KBM-7 (cell line): ENCODE data around the gene AXL.
"Not testable (repeated sequence)": the region's sequence is repeated elsewhere in the genome, so short reads cannot be mapped to it uniquely, and the experiment has no call there.

Experiments
- DNase-seq: peaks from one replicate; pipeline ENCODE4 v3.0.0-alpha.2; 2015
- in situ Hi-C: fragments of 300-500 bp; cut with MboI; formaldehyde crosslinking; loops from 2 replicates; pipeline ENCODE4 v1.14.3; 2020; ENCODE audit warnings: low sequenced_read_pairs, low pct_unique_long_range_greater_than_20kb, mixed read lengths

Gene AXL

GRCh38 chr19:41218615-41219507, at the start of gene AXL:
TSS of gene AXL (plus strand) at chr19:41219223. CDS start at chr19:41219393, 170 bp downstream.
- in situ Hi-C loops: no loop called here
- peak; percentile 31 for DNase-seq

GRCh38 chr19:41172297-41173164, 46.5 kb upstream of the AXL start:
- no peak for DNase-seq
- in situ Hi-C loops: no loop called here

- in situ Hi-C loops: no loop called here
- no peak for DNase-seq
These were observed 44.6 kb upstream of the AXL start for GRCh38 chr19:41174297-41174928.

- in situ Hi-C loops: no loop called here
- peak; percentile 87 for DNase-seq
These were observed 42.9 kb upstream of the AXL start for GRCh38 chr19:41175801-41176777.

- DNase-seq, in situ Hi-C loops: not testable (repeated sequence)
These were observed 38.9 kb upstream of the AXL start for GRCh38 chr19:41180173-41180572.

GRCh38 chr19:41186971-41187883, 31.8 kb upstream of the AXL start:
- no peak for DNase-seq
- in situ Hi-C loops: no loop called here

- in situ Hi-C loops: no loop called here
- DNase-seq: no peak
These were observed 31.1 kb upstream of the AXL start for GRCh38 chr19:41187884-41188279.

GRCh38 chr19:41189425-41190065, 29.5 kb upstream of the AXL start:
- in situ Hi-C loops: no loop called here
- DNase-seq: peak; percentile 39

- in situ Hi-C loops: no loop called here
- DNase-seq: peak; percentile 65
These were observed 26.2 kb upstream of the AXL start, which contains the start of gene CYP2S1 for GRCh38 chr19:41192574-41193429. TSS of gene CYP2S1 (plus strand) at chr19:41193219. CDS start at chr19:41193265, 46 bp downstream.

- no peak for DNase-seq
These were observed 25.4 kb upstream of the AXL start for GRCh38 chr19:41193430-41194156.

GRCh38 chr19:41194157-41194552, 24.9 kb upstream of the AXL start:
- DNase-seq: peak; percentile 65

More at GRCh38 chr19:41193430-41194156, 25.4 kb upstream of the AXL start:
- in situ Hi-C loops: no loop called here

GRCh38 chr19:41195675-41196497, 23.1 kb upstream of the AXL start:
- in situ Hi-C loops: no loop called here
- no peak for DNase-seq

More at GRCh38 chr19:41194157-41194552, 24.9 kb upstream of the AXL start:
- in situ Hi-C loops: no loop called here

- no peak for DNase-seq
- in situ Hi-C loops: no loop called here
These were observed 20.5 kb upstream of the AXL start for GRCh38 chr19:41198559-41198958.

GRCh38 chr19:41203371-41203770, 15.7 kb upstream of the AXL start:
- DNase-seq: no peak
- in situ Hi-C loops: loop anchor here (10.0 kb wide), 1 partner anchor 51 kb away; no protein-coding TSS in a partner anchor
